ENCODE measurements around the gene HIC2.
"Not testable (repeated sequence)": the region's sequence is repeated elsewhere in the genome, so short reads cannot be mapped to it uniquely, and the experiment has no call there.

DNA sequence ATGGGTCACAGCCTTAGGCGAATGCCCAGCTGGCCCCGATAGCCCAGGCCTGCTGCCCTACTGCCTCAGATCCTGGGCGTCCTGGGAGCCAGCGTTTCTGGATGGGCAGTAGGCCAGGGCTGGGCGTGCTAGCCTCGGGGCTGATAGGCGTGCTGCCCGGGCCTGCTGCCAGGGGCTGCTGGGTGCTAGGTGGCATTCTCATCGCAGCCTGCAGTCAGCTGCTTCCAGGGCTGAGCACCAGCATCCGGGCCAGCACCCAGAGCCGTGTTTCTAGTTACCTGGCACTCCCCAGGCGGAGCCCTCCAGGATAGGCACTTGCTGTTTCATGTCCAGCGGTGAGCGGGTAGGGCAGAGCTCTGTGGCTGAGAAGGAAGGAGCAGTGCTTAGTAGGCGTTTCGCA lies 23.5 kb downstream of the HIC2 start:
- TF ChIP-seq CTCF, POLR2A (IDR thresholded peaks at IDR 0.05): not testable (repeated sequence)
